Muscle layer of colon (tissue), 2 donors: ENCODE data around the gene CCDC197.

ENCODE experiments used
- H3K27ac ChIP-seq: one replicate; pipeline ENCODE4 v1.7.0; 2013; ENCODE audit warnings: low read depth, mild to moderate bottlenecking, low read length, moderate library complexity
- H3K27me3 ChIP-seq, 2 donors: one replicate each; pipeline ENCODE4 v1.7.0; 2013; ENCODE audit warnings: low read length in 2 of 2, mild to moderate bottlenecking in 2 of 2; ENCODE audit not compliant: insufficient read depth in 2 of 2, control insufficient read depth in 1 of 2
- H3K36me3 ChIP-seq: one replicate; pipeline ENCODE4 v1.7.0; 2013; ENCODE audit warnings: mild to moderate bottlenecking, low read length; ENCODE audit not compliant: insufficient read depth
- H3K4me1 ChIP-seq: one replicate; pipeline ENCODE4 v1.7.0; 2013; ENCODE audit warnings: mild to moderate bottlenecking, low read length; ENCODE audit not compliant: insufficient read depth
- H3K4me3 ChIP-seq, 2 donors: one replicate each; pipeline ENCODE4 v1.7.0; 2013; ENCODE audit warnings: low read length in 2 of 2, low read depth in 1 of 2, mild to moderate bottlenecking in 1 of 2, moderate library complexity in 1 of 2
- H3K9ac ChIP-seq: one replicate; pipeline ENCODE4 v1.7.0; 2013; ENCODE audit warnings: low read length
- H3K9me3 ChIP-seq: one replicate; pipeline ENCODE4 v1.7.0; 2013; ENCODE audit warnings: mild to moderate bottlenecking, low read length
- donor health status: abdominal sarcoma.
- donor health status: Adenocarcinoma of cecum.

Gene CCDC197

GRCh38 chr14:94031161-94031882 is 34.2 kb downstream of the CCDC197 start:
- H3K9me3 ChIP-seq, result no peaks in the 10 kb centered on the region
- H3K4me1 ChIP-seq, result peaks cover 6% of the 10 kb centered on the region
- no peaks in the 10 kb centered on the region for H3K36me3 ChIP-seq
- no peak overlapping the region for H3K9ac ChIP-seq
- H3K27me3 ChIP-seq, result no peaks in the 10 kb centered on the region
- no peak overlapping the region for H3K4me3 ChIP-seq
- H3K27ac ChIP-seq, result no peak overlapping the region

- Histone ChIP-seq H3K4me1 (peaks cover 4% of the 10 kb centered on the region), H3K27ac (no peak overlapping the region), H3K36me3 (no peaks in the 10 kb centered on the region), H3K9ac (no peak overlapping the region), H3K9me3 (no peaks in the 10 kb centered on the region), H3K4me3 (no peak overlapping the region), H3K27me3 (no peaks in the 10 kb centered on the region)
Observed at GRCh38 chr14:94031883-94032279, 34.8 kb downstream of the CCDC197 start.

- Histone ChIP-seq H3K27me3 (no peaks in the 10 kb centered on the region), H3K27ac (no peak overlapping the region), H3K9me3 (no peaks in the 10 kb centered on the region), H3K4me3 (no peak overlapping the region), H3K36me3 (no peaks in the 10 kb centered on the region), H3K4me1 (no peaks in the 10 kb centered on the region), H3K9ac (no peak overlapping the region)
Observed at GRCh38 chr14:94034886-94035285, 37.8 kb downstream of the CCDC197 start.

- H3K4me3 ChIP-seq, result no peak overlapping the region
Observed at GRCh38 chr14:94036313-94037167, 39.4 kb downstream of the CCDC197 start.

GRCh38 chr14:94037954-94038353 is 40.9 kb downstream of the CCDC197 start:
- H3K9ac ChIP-seq, result no peak overlapping the region
- H3K27ac ChIP-seq, result no peak overlapping the region
- H3K4me1 ChIP-seq, result peaks cover 7% of the 10 kb centered on the region
- H3K4me3 ChIP-seq, result no peak overlapping the region
- H3K9me3 ChIP-seq, result no peaks in the 10 kb centered on the region
- H3K36me3 ChIP-seq, result no peaks in the 10 kb centered on the region
- H3K27me3 ChIP-seq, result no peaks in the 10 kb centered on the region

More at GRCh38 chr14:94036313-94037167, 39.4 kb downstream of the CCDC197 start:
- Histone ChIP-seq H3K4me1 (peaks cover under 1% of the 10 kb centered on the region), H3K27me3 (no peaks in the 10 kb centered on the region), H3K36me3 (no peaks in the 10 kb centered on the region), H3K9ac (no peak overlapping the region), H3K9me3 (no peaks in the 10 kb centered on the region), H3K27ac (no peak overlapping the region)

- H3K4me3 ChIP-seq, result no peak overlapping the region
- H3K9me3 ChIP-seq, result no peaks in the 10 kb centered on the region
- H3K27ac ChIP-seq, result no peak overlapping the region
- peaks cover 7% of the 10 kb centered on the region for H3K4me1 ChIP-seq
- no peak overlapping the region for H3K9ac ChIP-seq
- no peaks in the 10 kb centered on the region for H3K27me3 ChIP-seq
- H3K36me3 ChIP-seq, result no peaks in the 10 kb centered on the region
Observed at GRCh38 chr14:94038510-94038909, 41.4 kb downstream of the CCDC197 start.

GRCh38 chr14:94038921-94039629 is 42.0 kb downstream of the CCDC197 start:
- no peak overlapping the region for H3K9ac ChIP-seq
- no peak overlapping the region for H3K4me3 ChIP-seq
- peaks cover 7% of the 10 kb centered on the region for H3K4me1 ChIP-seq
- H3K9me3 ChIP-seq, result no peaks in the 10 kb centered on the region
- no peak overlapping the region for H3K27ac ChIP-seq
- H3K27me3 ChIP-seq, result no peaks in the 10 kb centered on the region
- H3K36me3 ChIP-seq, result no peaks in the 10 kb centered on the region

GRCh38 chr14:94040247-94040646 is 43.1 kb downstream of the CCDC197 start:
- H3K9me3 ChIP-seq, result no peaks in the 10 kb centered on the region
- peaks cover 3% of the 10 kb centered on the region for H3K36me3 ChIP-seq
- H3K27ac ChIP-seq, result no peak overlapping the region
- H3K4me3 ChIP-seq, result no peak overlapping the region
- H3K9ac ChIP-seq, result no peak overlapping the region
- H3K27me3 ChIP-seq, result no peaks in the 10 kb centered on the region
- H3K4me1 ChIP-seq, result peaks cover 7% of the 10 kb centered on the region

- H3K9ac ChIP-seq, result no peak overlapping the region
- peaks cover 7% of the 10 kb centered on the region for H3K4me1 ChIP-seq
- H3K27ac ChIP-seq, result no peak overlapping the region
- H3K27me3 ChIP-seq, result no peaks in the 10 kb centered on the region
- H3K4me3 ChIP-seq, result no peak overlapping the region
- H3K36me3 ChIP-seq, result peaks cover 8% of the 10 kb centered on the region
- H3K9me3 ChIP-seq, result no peaks in the 10 kb centered on the region
Observed at GRCh38 chr14:94040796-94041195, 43.7 kb downstream of the CCDC197 start.

- Histone ChIP-seq H3K9me3 (no peaks in the 10 kb centered on the region), H3K4me1 (peaks cover 7% of the 10 kb centered on the region), H3K36me3 (peaks cover 16% of the 10 kb centered on the region), H3K4me3 (no peak overlapping the region), H3K27me3 (no peaks in the 10 kb centered on the region), H3K9ac (no peak overlapping the region), H3K27ac (no peak overlapping the region)
Observed at GRCh38 chr14:94041551-94042346, 44.6 kb downstream of the CCDC197 start.
